Activated CD4-positive, CD25-positive, alpha-beta regulatory T cell (primary cell): ENCODE data around the gene SNX6.
"Not testable (repeated sequence)": the region's sequence is repeated elsewhere in the genome, so short reads cannot be mapped to it uniquely, and the experiment has no call there.

ENCODE experiments used
- DNase-seq, 4 experiments: peaks; one replicate each; lab custom pipeline; 2025; lab: John Stamatoyannopoulos, UW

SNX6 gene

DNA sequence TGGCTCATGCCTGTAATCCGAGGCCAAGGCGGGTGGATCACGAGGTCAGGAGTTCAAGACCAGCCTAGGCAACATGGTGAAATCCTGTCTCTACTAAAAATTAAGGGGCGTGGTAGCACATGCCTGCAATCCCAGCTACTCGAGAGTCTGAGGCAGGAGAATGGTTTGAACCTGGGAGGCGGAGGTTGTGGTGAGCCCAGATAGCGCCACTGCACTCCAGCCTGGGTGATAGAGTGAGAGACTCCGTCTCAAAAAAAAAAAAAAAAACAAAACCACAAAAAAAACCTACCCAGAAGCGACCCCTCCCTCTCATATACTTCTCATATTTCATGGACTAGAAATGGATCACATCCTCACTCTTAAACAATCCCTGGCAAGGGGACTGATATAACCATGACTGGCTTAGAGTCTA, 4.4 kb upstream of the SNX6 start:
- not testable (repeated sequence) for DNase-seq

- no peak for DNase-seq
Observed at GRCh38 chr14:34633742-34634141, 3.8 kb upstream of the SNX6 start.

GRCh38 chr14:34632411-34632978, 2.5 kb upstream of the SNX6 start:
- no peak for DNase-seq

GRCh38 chr14:34629344-34629656, 648 bp downstream of the SNX6 start:
- DNase-seq, result no peak

GRCh38 chr14:34628681-34629135, 1.2 kb downstream of the SNX6 start:
- no peak for DNase-seq

- DNase-seq, result no peak
Observed at GRCh38 chr14:34623506-34623905, 6.4 kb downstream of the SNX6 start.

DNA sequence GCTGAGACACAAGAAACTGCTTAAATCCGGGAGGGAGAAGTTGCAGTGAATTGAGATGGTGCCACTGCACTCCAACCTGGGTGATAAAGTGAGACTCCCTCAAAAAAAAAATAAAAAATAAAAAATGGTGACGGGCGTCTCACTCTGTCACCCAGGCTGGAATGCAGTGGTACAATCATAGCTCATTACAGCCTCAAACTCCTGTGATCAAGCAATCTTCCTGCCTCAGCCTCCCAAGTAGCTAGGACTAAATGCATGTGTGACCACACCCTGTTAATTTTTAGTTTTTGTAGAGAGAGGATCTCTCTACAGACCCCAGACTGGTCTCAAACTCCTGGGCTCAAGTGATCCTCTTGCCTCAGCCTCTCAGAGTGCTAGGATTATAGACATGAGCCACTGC, 9.1 kb downstream of the SNX6 start:
- no peak for DNase-seq

DNA sequence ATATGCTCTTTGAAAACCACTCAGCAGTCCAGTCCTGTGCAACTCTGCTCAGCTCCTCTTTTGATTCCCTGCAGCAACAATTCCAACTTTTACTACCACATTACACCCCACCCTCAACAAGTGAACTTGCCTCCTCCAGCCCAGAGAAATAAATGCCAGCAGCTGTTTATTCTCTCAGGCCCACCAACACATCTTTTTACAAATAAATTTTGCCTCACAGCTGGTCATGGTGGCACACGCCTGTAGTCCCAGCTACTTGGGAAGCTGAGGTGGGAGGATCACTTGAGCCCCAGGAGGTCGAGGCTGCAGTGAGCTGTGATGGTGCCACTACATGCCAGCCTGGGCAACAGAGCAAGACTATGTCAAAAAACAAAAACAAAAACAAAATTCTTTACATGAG, 9.8 kb downstream of the SNX6 start:
- DNase-seq, result no peak

DNA sequence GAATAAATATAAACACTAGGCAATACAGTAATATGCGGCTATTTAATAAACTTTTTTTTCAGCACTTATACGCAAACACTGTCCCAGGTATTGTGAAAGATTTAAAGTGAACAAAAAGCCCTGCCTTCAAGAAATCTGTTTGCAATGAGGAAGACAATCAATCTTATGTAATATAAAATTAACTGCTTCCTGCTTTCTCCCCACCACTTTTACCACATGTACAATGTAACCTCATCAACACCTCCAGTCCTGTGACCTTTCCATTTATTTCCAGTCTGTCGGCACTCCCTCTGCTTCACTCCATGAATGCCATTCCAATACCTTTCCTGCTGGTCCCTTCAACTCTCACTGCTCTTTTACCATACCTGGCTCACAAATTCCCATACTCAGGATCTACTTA, 10.5 kb downstream of the SNX6 start:
- DNase-seq, result no peak

- no peak for DNase-seq
Observed at GRCh38 chr14:34616360-34616759, 13.6 kb downstream of the SNX6 start.

DNA sequence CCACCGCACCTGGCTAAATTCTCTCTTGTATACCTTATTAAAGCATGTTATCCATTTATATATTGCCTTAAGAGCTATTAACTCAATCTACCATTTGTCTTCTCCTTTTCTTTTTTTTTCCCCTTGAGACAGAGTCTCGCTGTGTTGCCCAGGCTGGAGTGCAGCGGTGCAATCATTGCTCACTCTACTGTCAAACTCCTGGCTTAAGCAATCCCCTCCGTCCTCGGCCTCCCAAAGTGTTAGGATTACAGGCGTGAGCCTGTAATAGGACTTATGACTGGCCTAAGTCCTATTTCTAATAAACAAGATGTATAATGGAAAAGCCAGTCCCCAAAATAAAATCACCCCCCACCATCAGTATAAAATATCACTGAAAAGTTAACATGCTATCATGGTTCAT, 14.4 kb downstream of the SNX6 start:
- no peak for DNase-seq

- DNase-seq, result no peak
Observed at GRCh38 chr14:34614638-34615037, 15.3 kb downstream of the SNX6 start.

- no peak for DNase-seq
Observed at GRCh38 chr14:34610101-34610500, 19.8 kb downstream of the SNX6 start.

GRCh38 chr14:34605461-34605860, 24.5 kb downstream of the SNX6 start:
- DNase-seq, result no peak

GRCh38 chr14:34604995-34605394, 25.0 kb downstream of the SNX6 start:
- DNase-seq, result no peak

- no peak for DNase-seq
Observed at GRCh38 chr14:34596891-34597290, 33.1 kb downstream of the SNX6 start.

DNA sequence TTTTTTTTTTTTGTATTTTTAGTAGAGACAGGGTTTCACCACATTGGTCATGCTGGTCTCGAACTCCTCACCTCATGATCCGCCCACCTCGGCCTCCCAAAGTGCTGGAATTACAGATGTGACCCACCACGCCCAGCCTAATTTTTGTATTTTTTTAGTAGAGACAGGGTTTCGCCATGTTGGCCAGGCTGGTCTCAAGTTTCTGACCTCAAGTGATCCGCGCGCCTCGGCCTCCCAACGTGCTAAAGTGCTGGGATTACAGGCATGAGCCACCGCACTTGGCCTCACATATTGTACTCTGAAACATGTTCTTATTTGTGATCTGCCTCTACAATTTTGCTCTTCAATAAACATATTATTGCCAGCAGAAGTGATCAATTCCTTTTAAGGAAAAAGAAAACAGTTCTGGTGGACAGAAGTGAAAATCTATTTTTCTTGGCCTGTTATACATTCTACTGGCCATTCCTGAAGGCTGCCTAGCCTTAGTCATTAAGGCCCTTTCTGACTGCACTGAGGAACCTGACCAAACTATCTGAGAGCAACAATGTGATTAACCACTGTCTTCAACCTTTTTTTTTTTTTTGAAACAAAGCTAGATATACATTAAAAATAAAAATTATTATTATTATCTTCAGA, 36.1 kb downstream of the SNX6 start:
- DNase-seq, result no peak

- no peak for DNase-seq
Observed at GRCh38 chr14:34592623-34593022, 37.3 kb downstream of the SNX6 start.

- DNase-seq, result no peak
Observed at GRCh38 chr14:34583525-34583924, 46.4 kb downstream of the SNX6 start.

DNA sequence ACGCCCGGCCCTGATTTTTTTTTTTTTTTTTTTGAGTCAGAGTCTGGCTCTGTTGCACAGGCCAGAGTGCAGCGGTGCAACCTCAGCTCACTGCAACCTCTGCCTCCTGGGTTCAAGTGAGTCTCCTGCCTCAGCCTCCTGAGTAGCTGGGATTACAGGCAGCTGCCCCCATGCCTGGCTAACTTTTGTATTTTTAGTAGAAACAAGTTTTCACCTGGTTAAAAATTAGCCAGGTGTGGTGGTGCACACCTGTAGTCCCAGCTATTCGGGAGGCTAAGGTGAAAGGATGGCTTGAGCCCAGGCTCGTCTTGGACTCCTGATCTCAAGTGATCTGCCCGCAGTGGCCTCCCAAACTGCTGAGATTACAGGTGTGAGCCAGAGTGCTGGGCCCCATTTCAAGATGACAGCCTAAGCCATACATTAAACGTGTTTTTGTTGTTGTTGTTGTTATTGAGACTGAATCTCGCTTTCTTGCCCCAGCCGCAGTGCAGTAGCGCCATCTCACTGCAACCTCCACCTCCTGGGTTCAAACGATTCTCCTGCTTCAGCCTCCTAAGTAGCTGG, 47.7 kb downstream of the SNX6 start:
- no peak for DNase-seq

- DNase-seq, result no peak
Observed at GRCh38 chr14:34580381-34580780, 49.6 kb downstream of the SNX6 start.

DNA sequence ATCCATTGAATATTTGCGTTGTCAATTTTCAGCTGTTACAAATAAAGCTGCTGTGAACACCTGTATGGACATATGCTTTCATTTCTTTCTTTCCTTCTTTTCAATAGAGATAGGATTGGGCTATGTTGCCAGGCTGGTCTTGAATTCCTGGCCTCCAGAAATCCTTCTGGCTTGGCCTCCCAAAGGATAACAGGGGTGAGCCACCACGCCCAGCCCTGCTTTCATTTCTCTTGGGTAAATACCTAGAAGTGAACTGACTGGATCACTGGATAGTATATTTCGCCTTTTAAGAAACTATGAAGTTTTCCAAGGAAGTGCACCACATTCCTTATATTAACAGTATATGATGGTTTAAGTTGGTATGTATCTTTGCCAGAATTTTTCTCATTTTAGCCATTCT, 58.2 kb downstream of the SNX6 start:
- DNase-seq, result no peak

DNA sequence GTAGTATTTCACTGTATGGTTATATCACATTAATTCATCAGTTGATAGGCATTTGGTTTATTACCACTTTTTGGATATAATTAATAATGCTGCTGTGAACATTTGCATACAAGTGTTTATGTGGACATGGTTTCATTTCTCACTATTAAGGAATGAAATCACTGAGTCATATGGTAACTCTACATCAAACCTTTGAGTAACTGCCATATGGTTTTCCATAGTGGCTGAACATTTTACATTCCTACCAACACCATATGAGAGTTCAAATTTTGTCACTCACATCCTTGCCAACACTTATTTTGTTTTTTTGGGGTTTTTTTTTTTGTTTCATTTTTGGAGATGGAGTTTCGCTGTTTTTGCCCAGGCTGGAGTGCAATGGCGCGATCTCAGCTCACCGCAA, 60.2 kb downstream of the SNX6 start:
- DNase-seq, result no peak

- DNase-seq, result no peak
Observed at GRCh38 chr14:34568803-34569202, 61.1 kb downstream of the SNX6 start.
